HG03025 (cell line): Measurements from ENCODE around the gene TCF7L2.
"Not testable (repeated sequence)": the region's sequence is repeated elsewhere in the genome, so short reads cannot be mapped to it uniquely, and the experiment has no call there.

ENCODE experiments used
- ATAC-seq: cut with Tn5 transposase; IDR thresholded peaks from one replicate; pipeline ENCODE4 v1.9.1; 2021; ENCODE audit warnings: mild to moderate bottlenecking, moderate library complexity; ENCODE audit not compliant: unreplicated experiment, low FRiP score

TCF7L2 gene

DNA sequence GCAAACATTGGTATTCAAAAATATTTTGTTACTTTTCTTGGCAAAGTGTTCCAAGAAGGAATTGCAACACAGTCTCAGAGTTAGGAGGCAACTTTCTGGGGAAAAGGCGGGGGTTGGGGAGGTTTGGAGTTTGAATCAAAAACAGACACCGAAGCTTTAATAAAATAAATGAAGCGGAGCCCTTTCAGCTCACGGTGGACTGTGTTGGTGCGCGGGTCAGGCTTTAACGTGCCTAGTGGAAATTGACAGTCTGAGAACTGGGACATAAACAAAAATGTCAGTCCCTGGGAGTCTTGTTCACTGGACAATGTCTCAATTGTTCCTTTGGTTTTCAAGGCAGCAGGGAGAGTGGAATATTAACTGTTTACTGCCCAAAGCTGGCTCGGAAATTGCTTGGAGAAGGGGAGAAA is 109.3 kb downstream of the TCF7L2 start:
- ATAC-seq: no peak

DNA sequence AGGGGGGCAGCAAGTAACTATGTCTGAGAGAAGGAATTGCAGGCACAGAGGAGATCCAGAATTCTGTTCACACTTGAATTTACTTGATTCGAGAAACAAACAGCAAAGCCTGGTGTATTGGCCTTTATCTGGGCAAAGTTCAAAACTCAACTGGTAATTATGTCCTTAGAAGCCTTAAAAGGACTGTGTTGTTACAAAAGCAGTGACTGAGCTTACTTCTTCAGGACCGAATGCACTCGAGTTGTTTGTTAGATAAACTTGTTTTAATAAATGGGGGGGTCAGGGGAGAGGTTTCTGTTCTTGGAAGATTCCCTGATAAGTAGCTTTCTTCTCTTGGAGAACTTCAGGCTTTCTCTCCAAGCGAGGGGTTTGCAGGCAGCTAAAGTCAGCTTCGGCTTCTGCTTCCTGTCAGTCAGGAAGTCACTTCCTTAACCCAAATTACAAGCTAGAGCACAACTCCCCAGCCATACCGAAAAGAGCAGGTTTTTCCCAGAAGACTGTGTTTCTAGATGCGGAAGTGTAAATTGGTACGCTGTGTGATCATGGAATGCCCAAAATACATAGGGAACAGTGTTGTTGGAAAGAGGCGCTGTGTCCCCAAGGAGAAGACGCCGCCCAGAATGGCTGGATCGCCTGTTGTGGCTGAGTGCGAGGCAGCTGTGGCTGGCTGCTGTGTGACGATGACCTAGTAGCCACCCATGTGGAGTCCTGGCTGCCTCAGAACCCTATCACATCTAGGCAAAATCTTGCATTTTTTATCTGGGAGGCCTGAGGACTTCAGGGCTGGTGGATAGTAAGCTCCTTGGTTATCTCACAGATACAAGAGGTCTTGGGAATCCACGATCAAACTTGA is 110.4 kb downstream of the TCF7L2 start:
- ATAC-seq: no peak

DNA sequence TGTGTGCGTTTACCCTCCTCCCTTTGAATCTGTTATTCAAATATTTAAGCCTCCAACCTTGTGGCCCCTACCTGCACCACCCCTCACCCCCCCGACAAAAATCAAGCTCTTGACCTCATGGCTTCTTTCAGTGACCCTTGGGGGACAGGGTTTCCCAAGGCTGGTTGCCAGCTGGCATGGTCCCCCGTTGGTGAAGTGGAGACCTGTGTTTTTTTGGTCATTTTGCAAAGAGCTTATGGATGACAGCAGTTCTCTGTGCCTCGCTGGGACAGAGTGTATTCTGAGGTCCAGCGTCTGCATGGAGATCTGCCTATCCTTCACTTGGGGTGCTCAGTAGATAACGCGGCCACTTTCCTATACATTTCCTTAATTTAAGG is 111.0 kb downstream of the TCF7L2 start:
- ATAC-seq: no peak

DNA sequence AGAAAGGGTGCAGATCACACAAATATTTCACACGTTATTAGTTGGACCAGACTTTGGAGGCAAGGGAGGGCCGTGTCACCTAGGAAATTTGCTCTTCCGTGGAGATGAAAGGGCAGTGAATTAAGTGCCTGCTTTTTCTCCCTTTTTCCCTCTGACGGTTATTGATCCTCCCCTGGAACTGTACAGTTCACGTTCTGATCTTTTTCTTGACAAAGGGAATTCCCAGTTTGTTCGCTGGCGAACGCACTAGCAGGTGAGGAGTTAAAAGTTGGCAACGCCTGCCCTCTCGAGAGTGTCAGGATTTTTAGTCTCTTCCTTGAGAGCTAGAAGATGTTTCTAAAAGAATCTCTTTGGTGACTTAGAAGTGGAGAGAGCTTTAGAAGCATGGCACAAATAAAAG is 111.5 kb downstream of the TCF7L2 start:
- ATAC-seq: no peak

DNA sequence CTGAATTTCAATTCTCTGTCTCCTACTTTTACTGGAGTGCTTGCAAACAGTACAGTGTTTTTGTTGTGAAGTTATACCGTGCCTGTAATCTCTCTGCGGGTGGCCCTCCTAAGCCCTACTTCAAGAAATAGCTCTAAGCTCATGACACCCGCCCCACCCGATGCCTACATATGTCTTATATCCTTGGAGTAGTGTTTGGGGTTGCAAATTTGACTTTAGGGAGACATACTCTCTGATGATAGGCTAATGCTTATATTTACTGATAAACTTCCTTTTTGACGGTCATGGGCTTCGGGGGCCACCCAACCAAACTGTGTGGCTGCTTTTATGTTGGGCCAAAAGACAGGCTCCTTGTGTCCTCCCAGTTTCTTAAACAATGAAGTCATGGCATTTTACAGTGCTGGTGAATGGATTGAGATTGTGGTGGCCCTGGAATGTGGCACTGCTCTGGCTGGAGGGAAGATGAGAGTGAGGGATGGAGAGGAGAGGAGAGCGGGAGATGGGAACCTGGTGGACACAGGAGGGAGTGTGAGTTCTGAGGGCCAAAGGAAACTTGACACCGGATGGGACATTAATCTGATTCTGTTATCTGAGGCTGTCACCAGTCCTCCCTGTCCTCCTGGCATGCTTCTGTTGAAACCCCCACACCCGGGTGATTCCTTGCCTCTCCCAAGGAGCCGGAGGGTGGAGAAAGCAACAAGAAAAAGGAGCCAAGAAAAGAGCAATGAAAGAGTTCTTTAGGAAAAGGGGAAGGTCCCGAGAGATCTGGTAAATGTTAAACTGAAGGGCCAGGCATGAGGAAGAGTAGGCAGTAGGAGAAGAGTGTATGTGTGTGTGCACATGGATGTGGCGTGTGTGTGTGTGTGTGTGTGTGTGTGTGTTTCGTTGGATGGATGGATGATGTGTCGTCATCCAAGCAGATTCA is 113.3 kb downstream of the TCF7L2 start:
- ATAC-seq: no peak

DNA sequence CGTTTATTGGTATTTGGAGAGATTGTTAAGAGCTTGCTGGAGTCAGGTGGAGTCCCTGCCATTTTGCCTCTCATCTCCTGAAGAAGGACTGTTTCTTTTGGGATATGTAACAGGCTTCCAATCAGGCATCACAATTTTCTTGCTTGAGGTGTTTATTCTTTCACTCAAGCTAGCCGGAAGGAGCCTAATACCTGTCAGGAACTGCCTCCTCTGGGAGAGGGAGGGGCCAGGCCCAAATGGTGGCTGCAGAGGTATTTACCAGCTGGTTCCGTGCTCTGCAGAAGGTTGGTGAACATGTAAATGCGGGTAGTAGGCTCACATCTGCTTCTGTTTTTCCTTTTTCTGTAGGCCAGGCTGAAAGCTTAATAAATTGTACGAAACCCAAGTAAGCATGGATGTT is 114.0 kb downstream of the TCF7L2 start:
- ATAC-seq: no peak

DNA sequence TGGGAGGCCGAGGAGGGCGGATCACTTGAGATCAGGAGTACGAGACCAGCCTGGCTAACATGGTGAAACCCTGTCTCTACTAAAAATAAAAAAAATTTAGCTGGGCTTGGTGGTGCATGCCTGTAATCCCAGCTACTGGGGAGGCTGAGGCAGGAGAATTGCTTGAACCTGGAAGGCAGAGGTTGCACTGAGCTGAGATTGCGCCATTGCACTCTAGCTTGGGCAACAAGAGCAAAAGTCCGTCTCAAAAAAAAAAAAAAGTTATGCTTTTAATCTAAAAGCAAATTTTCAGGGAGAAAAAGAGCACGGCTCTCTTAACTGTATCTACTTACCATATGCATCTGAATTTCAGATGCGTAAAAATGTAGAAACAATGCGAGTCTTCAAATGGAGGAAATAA is 116.1 kb downstream of the TCF7L2 start:
- ATAC-seq: not testable (repeated sequence)

DNA sequence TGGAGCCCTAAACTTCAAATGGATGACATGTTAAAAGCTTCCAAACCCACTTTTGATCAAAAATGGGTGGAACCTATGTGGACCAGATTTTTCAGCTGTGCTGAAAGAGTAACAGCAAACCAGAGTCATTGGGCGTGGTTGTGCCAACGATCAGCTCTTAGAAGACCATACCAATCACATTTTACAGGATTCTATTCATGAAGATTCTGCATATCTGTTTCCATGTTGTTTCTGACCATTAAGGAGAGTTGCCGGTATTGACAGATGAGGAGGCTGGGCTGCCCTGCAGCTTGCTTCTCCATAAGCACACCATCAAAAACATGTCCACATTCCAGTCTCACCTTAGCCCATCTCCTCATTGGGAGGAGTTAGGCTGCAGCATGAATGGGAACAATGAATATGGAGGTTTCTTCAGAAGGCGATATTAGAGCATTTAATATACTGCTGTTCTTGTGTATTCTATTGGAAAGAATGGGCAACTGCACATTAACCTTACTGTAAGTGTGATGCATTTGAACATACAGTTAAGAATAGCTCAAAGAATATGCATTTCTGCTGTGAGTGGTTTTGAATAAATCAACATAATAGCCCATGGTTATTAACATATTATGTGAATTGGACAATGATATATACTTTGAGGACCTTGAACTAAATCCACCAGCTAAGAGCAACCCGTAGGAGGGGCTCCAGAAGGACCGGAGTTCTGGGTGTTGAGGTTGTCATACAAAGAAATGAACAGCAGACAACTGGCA is 116.7 kb downstream of the TCF7L2 start:
- no peak for ATAC-seq

DNA sequence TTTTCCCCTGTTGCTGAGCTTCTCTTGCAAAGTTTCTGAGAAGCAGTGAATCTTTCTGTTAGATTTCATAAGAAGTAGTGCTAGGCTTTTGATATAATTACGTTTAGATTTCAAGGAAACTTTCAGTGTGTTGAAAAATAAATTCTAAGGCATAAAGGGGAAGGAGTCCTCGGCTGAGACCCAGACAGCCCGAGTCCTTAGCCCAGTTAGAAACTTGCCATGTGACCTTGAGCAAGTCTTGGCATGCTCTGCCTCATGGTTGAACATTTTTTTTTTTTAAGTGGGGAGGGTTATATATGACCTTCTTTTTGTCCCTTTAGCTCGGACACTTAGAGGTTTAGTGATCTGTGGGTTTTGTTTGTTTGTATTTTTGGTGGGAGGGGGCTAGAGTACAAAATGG is 117.5 kb downstream of the TCF7L2 start:
- no peak for ATAC-seq

DNA sequence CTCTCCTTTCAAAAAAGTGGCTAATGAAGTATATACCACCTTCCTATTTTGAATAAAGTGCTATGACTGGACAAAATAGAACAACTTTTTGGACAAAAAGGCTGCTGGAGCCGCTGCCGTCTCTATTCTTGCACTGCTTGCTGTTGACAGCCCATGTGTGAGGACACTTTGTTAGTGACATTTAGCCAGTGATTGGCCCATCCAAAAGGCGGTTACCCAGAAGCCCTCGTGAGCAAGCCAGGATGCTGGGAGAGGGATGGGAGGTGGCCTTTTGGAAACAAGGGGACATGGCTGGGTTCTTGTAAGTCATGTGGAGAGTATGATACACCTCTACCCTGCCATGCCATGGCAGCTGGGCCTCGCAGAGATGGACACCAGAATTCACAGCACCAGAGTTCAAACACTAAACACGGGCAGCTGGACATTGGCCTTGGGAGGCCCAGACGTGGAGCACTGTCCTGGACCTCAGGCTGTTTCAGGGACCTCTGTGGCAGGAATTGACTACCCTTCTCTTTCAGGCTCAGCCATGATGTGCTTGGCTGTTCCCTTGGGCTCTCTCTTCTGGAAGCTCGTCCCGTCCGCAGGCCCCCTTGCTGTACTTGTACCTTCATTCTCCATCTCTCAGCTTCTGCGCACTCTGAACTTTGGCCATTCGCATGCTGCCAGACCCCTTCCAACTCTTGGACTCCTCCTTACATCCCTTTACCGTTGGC is 118.3 kb downstream of the TCF7L2 start:
- ATAC-seq: no peak

DNA sequence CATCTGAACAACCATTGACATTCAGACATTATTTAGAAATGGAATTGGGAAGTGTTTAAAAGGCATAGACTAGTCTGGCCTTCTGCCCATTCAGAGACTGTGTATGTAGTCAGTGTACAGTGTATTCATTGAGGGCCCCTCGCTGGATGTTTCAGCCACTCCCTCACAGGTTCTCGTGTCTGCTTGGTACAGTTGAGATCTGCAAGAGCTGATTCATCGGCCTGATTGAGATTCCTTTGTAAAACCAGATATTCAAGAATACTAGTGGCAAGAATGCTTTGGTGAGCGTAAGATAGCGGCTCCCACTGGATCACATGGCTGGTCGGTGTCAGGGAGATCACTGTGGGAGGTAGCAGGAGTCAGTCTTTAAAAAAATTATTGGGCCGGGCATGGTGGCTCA is 119.5 kb downstream of the TCF7L2 start:
- no peak for ATAC-seq

DNA sequence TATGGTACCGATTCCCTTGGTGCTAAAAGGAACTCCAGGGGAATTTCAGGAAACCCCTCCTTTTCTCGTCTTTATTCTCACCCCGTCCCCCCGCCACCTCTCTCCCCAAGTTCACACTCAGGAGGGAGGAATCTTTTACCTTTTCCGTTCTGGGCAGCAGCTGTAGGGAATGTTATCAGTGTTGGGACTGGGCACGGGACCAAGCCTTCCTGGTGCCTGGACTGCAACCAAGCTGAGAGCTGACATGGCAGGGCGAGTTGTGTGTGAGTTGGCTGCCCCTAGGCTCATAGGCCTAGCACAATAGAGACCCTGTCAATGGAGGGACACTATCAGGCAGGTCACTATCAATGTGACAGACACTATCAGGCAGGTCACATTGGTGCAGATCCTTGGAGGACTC is 121.4 kb downstream of the TCF7L2 start:
- ATAC-seq: no peak

DNA sequence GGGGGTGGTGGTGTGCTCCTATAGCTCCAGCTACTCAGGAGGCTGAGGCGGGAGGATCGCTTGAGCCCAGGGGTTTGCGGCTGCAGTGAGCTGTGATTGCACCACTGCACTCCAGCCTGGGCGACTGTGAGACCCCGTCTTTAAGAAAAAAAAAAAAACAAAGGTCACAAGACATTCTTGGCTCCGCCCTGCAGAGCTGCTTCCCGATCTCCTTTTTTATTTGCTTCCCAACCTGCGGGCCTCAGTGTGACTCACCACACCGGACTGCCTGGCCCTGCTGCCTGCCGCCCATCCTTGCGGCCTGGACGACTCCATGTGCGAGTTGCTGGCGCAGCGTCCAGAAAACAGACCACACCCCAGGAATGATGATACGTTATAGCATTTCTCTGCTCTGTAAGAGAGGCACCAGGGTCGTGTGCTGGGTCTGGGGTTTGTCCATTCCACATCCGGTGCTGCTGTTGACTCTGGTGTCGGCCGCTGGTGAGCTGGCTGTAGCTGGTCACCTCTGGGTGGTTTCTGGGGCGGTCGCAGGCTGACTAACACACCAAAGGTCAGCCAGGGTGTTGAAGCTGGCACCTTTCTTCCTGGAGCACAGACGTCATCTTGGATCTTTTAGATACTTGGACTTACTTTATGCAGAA is 123.6 kb downstream of the TCF7L2 start:
- no peak for ATAC-seq

DNA sequence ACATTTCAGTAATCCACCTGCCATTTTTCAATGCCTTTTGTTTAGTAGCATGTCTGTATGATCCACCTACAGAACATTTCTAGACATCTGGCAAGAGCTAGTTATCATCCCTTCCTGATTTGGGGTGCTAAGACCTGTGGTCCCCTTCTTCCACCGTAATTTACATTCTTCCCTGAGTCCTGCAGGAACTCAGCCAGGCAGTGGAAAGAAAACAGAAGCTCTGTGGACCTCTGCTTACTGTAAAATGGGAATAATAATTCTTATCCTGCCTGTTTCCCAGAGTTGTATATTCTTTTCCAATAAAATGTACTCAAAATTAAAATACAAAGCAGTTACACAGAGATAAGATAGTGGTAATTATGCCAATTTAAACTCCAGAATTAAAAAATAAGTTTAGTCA is 126.9 kb downstream of the TCF7L2 start:
- no peak for ATAC-seq

DNA sequence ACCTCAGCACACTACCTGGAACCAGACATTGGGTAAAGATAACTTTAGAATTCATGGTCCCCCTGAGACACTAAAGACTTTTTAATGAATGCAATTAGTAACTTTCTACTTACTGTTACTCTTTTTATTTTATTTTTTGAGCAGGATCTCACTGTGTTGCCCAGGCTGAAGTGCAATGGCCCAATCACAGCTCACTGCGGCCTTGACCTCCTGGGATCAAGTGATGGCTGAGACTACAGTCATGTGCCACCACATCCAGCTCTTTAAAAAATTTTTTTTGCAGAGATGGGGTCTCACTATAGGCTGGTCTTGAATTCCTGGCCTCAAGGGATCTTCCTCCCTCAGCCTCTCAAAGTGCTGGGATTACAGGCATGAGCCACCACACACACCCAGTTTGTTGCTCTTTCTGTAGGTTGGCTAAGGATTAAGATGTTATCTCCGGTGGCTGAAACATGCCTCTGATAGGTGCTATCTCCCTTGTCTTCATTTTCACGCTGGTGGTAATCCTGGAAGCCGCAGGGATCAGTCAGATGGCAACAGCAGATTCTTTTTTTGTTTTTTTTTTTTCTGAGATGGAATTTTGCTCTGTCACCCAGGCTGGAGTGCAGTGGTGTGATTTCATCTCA is 128.3 kb downstream of the TCF7L2 start:
- no peak for ATAC-seq

DNA sequence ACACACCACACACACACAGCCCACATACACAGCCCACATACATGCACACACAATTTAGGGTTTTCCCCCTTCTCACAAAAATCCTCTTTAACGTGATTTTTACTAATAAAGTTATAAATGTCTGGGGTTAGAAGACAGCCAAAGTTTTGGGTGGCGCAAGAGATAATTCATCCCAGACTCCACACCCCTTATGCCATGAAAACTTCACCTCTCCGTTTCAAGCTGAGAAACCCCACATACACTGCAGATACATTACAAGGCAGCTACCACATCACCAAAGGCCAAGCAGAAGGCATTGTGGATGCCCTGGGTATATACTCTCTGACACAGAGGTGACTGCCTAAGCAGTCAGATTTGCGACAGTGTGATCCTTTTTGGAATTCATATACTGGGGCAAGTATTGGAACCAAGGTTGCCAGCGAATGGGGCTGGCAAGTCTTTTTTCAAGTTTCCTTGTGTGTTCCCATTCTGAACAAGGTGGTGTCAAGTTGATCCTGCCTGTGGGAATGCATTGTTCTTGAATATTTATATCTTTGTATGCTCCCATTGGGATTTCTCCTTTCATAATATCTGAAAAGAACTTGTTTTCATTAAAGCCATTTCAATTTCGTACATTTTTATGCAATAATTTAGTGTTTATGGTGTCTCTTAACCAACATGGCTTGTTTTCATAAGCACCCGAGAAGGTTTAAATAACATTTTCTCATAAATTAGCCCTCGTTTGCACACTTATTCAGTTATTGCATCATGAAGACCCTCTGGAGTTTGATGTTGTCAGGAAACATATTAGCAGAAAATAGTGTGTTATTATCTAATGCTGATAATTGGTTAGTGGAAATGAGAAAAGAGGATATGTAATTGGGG is 130.2 kb downstream of the TCF7L2 start:
- ATAC-seq: no peak

DNA sequence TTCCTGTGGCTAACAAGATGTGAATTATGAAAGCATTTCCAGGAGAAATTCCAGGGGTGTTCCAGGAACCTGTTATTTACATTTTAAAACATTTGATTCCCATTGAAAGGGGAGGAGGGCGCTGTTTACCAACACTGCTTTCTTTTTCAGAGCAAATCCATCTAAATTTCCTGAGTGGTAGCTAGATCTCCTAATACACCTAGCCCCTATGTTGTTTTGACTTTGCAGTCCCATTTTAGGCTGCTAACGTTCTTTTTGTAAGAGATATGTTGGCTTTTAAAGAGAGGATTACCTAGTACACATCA is 130.8 kb downstream of the TCF7L2 start:
- ATAC-seq: no peak

DNA sequence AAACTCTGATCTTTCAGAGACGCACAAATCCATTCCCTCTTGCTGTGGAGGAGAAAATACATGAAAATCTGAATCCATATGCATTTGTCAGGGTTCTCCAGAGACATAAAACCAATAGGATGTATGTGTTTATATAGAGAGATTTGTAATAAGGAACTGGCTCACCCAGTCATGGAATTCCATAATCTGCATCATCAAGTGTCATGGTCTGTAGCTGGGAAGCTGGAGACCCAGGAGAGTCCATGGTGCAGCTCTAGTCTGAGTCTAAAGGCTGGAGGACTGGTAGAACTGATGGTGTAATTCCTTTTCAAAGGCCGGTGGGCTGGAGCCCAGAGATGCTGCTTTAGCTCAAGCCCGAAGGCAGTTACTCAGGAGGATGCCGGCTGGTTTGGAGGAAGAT is 134.0 kb downstream of the TCF7L2 start:
- ATAC-seq: no peak

DNA sequence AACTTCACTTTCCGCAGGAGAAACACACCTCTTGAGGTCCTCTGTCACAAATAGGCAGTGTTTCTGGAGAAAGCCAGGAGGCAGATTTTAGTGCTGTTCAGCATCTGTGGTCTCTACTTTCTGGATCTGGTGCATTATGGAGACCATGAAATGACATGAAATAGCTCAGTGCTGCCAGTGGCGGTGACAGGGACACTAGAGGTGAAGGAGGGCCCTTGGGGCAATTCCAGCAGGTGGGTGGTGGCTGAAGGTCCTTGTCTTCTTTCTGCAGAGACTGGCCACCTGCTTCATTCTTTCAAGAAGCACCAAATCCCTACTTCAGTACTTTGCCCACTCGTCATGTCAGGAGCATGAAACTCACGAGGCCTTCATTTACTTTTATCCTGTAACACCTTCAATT is 135.7 kb downstream of the TCF7L2 start:
- ATAC-seq: no peak
